BLaER1 (cell line): ENCODE data around the gene UBXN10.
"Not testable (repeated sequence)": the region's sequence is repeated elsewhere in the genome, so short reads cannot be mapped to it uniquely, and the experiment has no call there.

Experiments
- H3K27ac ChIP-seq: shearing (Covaris generic); formaldehyde crosslinking; 2 replicates; pipeline ENCODE4 v1.8.1; 2022
- H3K27me3 ChIP-seq: shearing (Covaris generic); formaldehyde crosslinking; 2 replicates; pipeline ENCODE4 v1.8.1; 2022
- H3K36me3 ChIP-seq: shearing (Covaris generic); formaldehyde crosslinking; 2 replicates; pipeline ENCODE4 v1.8.1; 2022
- H3K4me1 ChIP-seq: shearing (Covaris generic); formaldehyde crosslinking; 2 replicates; pipeline ENCODE4 v1.8.1; 2022
- H3K4me2 ChIP-seq: shearing (Covaris generic); formaldehyde crosslinking; 2 replicates; pipeline ENCODE4 v1.8.1; 2022
- H3K4me3 ChIP-seq: shearing (Covaris generic); formaldehyde crosslinking; 2 replicates; pipeline ENCODE4 v1.8.1; 2022
- H3K9ac ChIP-seq: shearing (Covaris generic); formaldehyde crosslinking; 2 replicates; pipeline ENCODE4 v1.8.1; 2022
- H3K9me3 ChIP-seq: shearing (Covaris generic); formaldehyde crosslinking; 2 replicates; pipeline ENCODE4 v1.8.1; 2022
- H4K20me1 ChIP-seq: shearing (Covaris generic); formaldehyde crosslinking; 2 replicates; pipeline ENCODE4 v1.8.1; 2022
- Cebpa-rat ChIP-seq: shearing (Covaris generic); IDR thresholded peaks from 2 replicates; pipeline ENCODE4 v1.8.1; 2022

UBXN10 gene

GRCh38 chr1:20212685-20213331 is 26.9 kb downstream of the UBXN10 start:
- Histone ChIP-seq H3K27ac (peak overlapping the region; percentile 51; the same call in 1 of the 2 replicates), H3K4me1 (peaks cover 38% of the 10 kb centered on the region), H3K4me2 (peak overlapping the region; percentile 97), H3K4me3 (peak overlapping the region; percentile 54), H4K20me1 (no peaks in the 10 kb centered on the region), H3K9ac (peak overlapping the region; percentile 35; the same call in 1 of the 2 replicates), H3K36me3 (no peaks in the 10 kb centered on the region), H3K9me3 (no peaks in the 10 kb centered on the region), H3K27me3 (no peaks in the 10 kb centered on the region)
- no peak for TF ChIP-seq Cebpa-rat

- Histone ChIP-seq H3K27ac (no peak overlapping the region), H4K20me1 (no peaks in the 10 kb centered on the region), H3K4me1 (peaks cover 26% of the 10 kb centered on the region), H3K4me2 (no peak overlapping the region), H3K4me3 (no peak overlapping the region), H3K9ac (no peak overlapping the region), H3K9me3 (no peaks in the 10 kb centered on the region), H3K36me3 (no peaks in the 10 kb centered on the region), H3K27me3 (no peaks in the 10 kb centered on the region)
- no peak for TF ChIP-seq Cebpa-rat
These were observed 29.8 kb downstream of the UBXN10 start for GRCh38 chr1:20215716-20216115.

- H3K9ac ChIP-seq = no peak overlapping the region
- H3K9me3 ChIP-seq = no peaks in the 10 kb centered on the region
- H3K4me2 ChIP-seq = no peak overlapping the region
- no peak for TF ChIP-seq Cebpa-rat
- no peak overlapping the region for H3K4me3 ChIP-seq
- H3K4me1 ChIP-seq = peaks cover 23% of the 10 kb centered on the region
- H3K27ac ChIP-seq = no peak overlapping the region
- no peaks in the 10 kb centered on the region for H3K36me3 ChIP-seq
- no peaks in the 10 kb centered on the region for H3K27me3 ChIP-seq
- H4K20me1 ChIP-seq = no peaks in the 10 kb centered on the region
These were observed 30.7 kb downstream of the UBXN10 start for GRCh38 chr1:20216574-20216973.

- H3K27me3 ChIP-seq, H3K4me1 ChIP-seq, H3K9ac ChIP-seq, H4K20me1 ChIP-seq, H3K4me2 ChIP-seq, H3K4me3 ChIP-seq, H3K27ac ChIP-seq, H3K36me3 ChIP-seq, H3K9me3 ChIP-seq: not testable (repeated sequence)
These were observed 33.2 kb downstream of the UBXN10 start for GRCh38 chr1:20219053-20219452.

GRCh38 chr1:20220036-20220435 is 34.1 kb downstream of the UBXN10 start:
- Histone ChIP-seq H3K9me3 (no peaks in the 10 kb centered on the region), H3K9ac (no peak overlapping the region), H3K27me3 (no peaks in the 10 kb centered on the region), H3K27ac (no peak overlapping the region), H3K36me3 (no peaks in the 10 kb centered on the region), H3K4me2 (no peak overlapping the region), H3K4me3 (no peak overlapping the region), H3K4me1 (no peaks in the 10 kb centered on the region), H4K20me1 (no peaks in the 10 kb centered on the region)
- no peak for TF ChIP-seq Cebpa-rat

- H3K4me3 ChIP-seq = no peak overlapping the region
- H4K20me1 ChIP-seq = no peaks in the 10 kb centered on the region
- H3K4me1 ChIP-seq = no peaks in the 10 kb centered on the region
- H3K9ac ChIP-seq = no peak overlapping the region
- no peak for TF ChIP-seq Cebpa-rat
- no peaks in the 10 kb centered on the region for H3K9me3 ChIP-seq
- H3K4me2 ChIP-seq = no peak overlapping the region
- no peak overlapping the region for H3K27ac ChIP-seq
- H3K36me3 ChIP-seq = no peaks in the 10 kb centered on the region
- no peaks in the 10 kb centered on the region for H3K27me3 ChIP-seq
These were observed 37.2 kb downstream of the UBXN10 start for GRCh38 chr1:20223106-20223505.

- no peak overlapping the region for H3K4me2 ChIP-seq
- no peak overlapping the region for H3K27ac ChIP-seq
- no peaks in the 10 kb centered on the region for H4K20me1 ChIP-seq
- H3K27me3 ChIP-seq = no peaks in the 10 kb centered on the region
- no peak for TF ChIP-seq Cebpa-rat
- H3K4me3 ChIP-seq = no peak overlapping the region
- no peak overlapping the region for H3K9ac ChIP-seq
- no peaks in the 10 kb centered on the region for H3K4me1 ChIP-seq
- no peaks in the 10 kb centered on the region for H3K36me3 ChIP-seq
- H3K9me3 ChIP-seq = no peaks in the 10 kb centered on the region
These were observed 37.9 kb downstream of the UBXN10 start for GRCh38 chr1:20223551-20224419.

GRCh38 chr1:20224546-20224945 is 38.6 kb downstream of the UBXN10 start:
- no peak for TF ChIP-seq Cebpa-rat
- no peaks in the 10 kb centered on the region for H3K9me3 ChIP-seq
- H3K4me3 ChIP-seq = no peak overlapping the region
- no peaks in the 10 kb centered on the region for H4K20me1 ChIP-seq
- H3K27ac ChIP-seq = no peak overlapping the region
- no peak overlapping the region for H3K4me2 ChIP-seq
- no peak overlapping the region for H3K9ac ChIP-seq
- no peaks in the 10 kb centered on the region for H3K36me3 ChIP-seq
- no peaks in the 10 kb centered on the region for H3K4me1 ChIP-seq
- H3K27me3 ChIP-seq = no peaks in the 10 kb centered on the region

- Histone ChIP-seq H3K27ac (no peak overlapping the region), H3K4me2 (no peak overlapping the region), H3K4me3 (no peak overlapping the region), H4K20me1 (no peaks in the 10 kb centered on the region), H3K9ac (no peak overlapping the region), H3K27me3 (no peaks in the 10 kb centered on the region), H3K9me3 (no peaks in the 10 kb centered on the region), H3K4me1 (peaks cover 14% of the 10 kb centered on the region), H3K36me3 (no peaks in the 10 kb centered on the region)
- TF ChIP-seq Cebpa-rat = no peak
These were observed 41.8 kb downstream of the UBXN10 start for GRCh38 chr1:20227704-20228103.

GRCh38 chr1:20228314-20228825 is 42.5 kb downstream of the UBXN10 start:
- no peak overlapping the region for H3K9ac ChIP-seq
- TF ChIP-seq Cebpa-rat = no peak
- no peaks in the 10 kb centered on the region for H4K20me1 ChIP-seq
- H3K27me3 ChIP-seq = no peaks in the 10 kb centered on the region
- H3K4me2 ChIP-seq = no peak overlapping the region
- H3K27ac ChIP-seq = no peak overlapping the region
- peaks cover 14% of the 10 kb centered on the region for H3K4me1 ChIP-seq
- H3K4me3 ChIP-seq = no peak overlapping the region
- H3K9me3 ChIP-seq = no peaks in the 10 kb centered on the region
- H3K36me3 ChIP-seq = no peaks in the 10 kb centered on the region
